BJ (cell line): ENCODE measurements around the gene EMP3. TPM values are rescaled to one million over a fixed set of nuclear protein-coding genes. Genes with fewer than 3 reads are reported as not detected.
"Not testable (repeated sequence)": the region's sequence is repeated elsewhere in the genome, so short reads cannot be mapped to it uniquely, and the experiment has no call there.

Experiments
- CTCF ChIA-PET: fragments of 350-600 bp; formaldehyde crosslinking; extraction: SDS; loops from one replicate; lab custom pipeline; 2021; ENCODE audit warnings: antibody characterized with exemption, inconsistent platforms; lab: Yijun Ruan, JAX
- POLR2A ChIA-PET: fragments of 300-600 bp; sonication (Branson Sonifier 250); formaldehyde crosslinking; extraction: SDS; loops from one replicate; lab custom pipeline; 2021; ENCODE audit warnings: antibody characterized with exemption; lab: Charles Lee
- DNase-seq: peaks from one replicate; pipeline ENCODE4 v3.0.0-alpha.2; 2011; ENCODE audit warnings: low read depth
- H3K27me3 ChIP-seq: 2 replicates; pipeline ENCODE4 v1.6.0; 2011; ENCODE audit warnings: low read length; ENCODE audit not compliant: control insufficient read depth, insufficient read depth
- H3K36me3 ChIP-seq: 2 replicates; pipeline ENCODE4 v1.5.1; 2011; ENCODE audit warnings: low read length; ENCODE audit not compliant: control insufficient read depth, insufficient read depth
- H3K4me3 ChIP-seq: 2 replicates; pipeline ENCODE4 v1.5.1; 2011; ENCODE audit warnings: low read depth, mild to moderate bottlenecking, control low read depth, low read length
- CTCF ChIP-seq: IDR thresholded peaks from 2 replicates; pipeline ENCODE4 v1.5.1; 2011; ENCODE audit warnings: low read depth, mild to moderate bottlenecking, control low read depth, inconsistent platforms, low read length, moderate library complexity; ENCODE audit not compliant: insufficient read depth
- polyA plus RNA-seq: library from polyadenylated mRNA; depleted of rRNA; stranded (reverse); fragments of >200 nt; gene quantifications from 2 replicates; pipeline ENCODE4 v1.2.3, GENCODE V29; 2011

EMP3 gene
- polyA plus RNA-seq, 1 experiment, result 472 TPM

- CTCF ChIA-PET, result no interaction called here
- H3K4me3 ChIP-seq, result no peak overlapping the region
- H3K27me3 ChIP-seq, result 0 out of 2 replicates have a peak, but pooled peaks cover 1% of the 10 kb centered on the region
- no peak for DNase-seq
- H3K36me3 ChIP-seq, result no peaks in the 10 kb centered on the region
- no peak for TF ChIP-seq CTCF
- POLR2A ChIA-PET, result no interaction called here
These were observed 46.0 kb downstream of the EMP3 start for GRCh38 chr19:48371367-48371766.

GRCh38 chr19:48371771-48372170, 46.4 kb downstream of the EMP3 start:
- DNase-seq, CTCF ChIA-PET, H3K36me3 ChIP-seq, H3K27me3 ChIP-seq, POLR2A ChIA-PET, H3K4me3 ChIP-seq: not testable (repeated sequence)

GRCh38 chr19:48372904-48373303, 47.6 kb downstream of the EMP3 start:
- H3K36me3 ChIP-seq, result no peaks in the 10 kb centered on the region
- 0 out of 2 replicates have a peak, but pooled peaks cover 1% of the 10 kb centered on the region for H3K27me3 ChIP-seq
- ChIA-PET CTCF (interaction anchor here (1.0 kb wide), 1 partner anchor 19 kb away, joined by 3 read pairs; the partner anchor contains the start of gene KDELR1), POLR2A (no interaction called here)
- no peak for DNase-seq
- H3K4me3 ChIP-seq, result no peak overlapping the region
- no peak for TF ChIP-seq CTCF

- CTCF ChIA-PET, result interaction anchor here (1.0 kb wide), 1 partner anchor 18 kb away, joined by 3 read pairs; the partner anchor contains the start of gene KDELR1
- DNase-seq, result no peak
- Histone ChIP-seq H3K4me3 (no peak overlapping the region), H3K27me3 (0 out of 2 replicates have a peak, but pooled peaks cover 1% of the 10 kb centered on the region), H3K36me3 (no peaks in the 10 kb centered on the region)
- POLR2A ChIA-PET, result no interaction called here
- no peak for TF ChIP-seq CTCF
These were observed 48.2 kb downstream of the EMP3 start for GRCh38 chr19:48373567-48373966.

- no peak for TF ChIP-seq CTCF
- ChIA-PET POLR2A (no interaction called here), CTCF (no interaction called here)
- Histone ChIP-seq H3K4me3 (no peak overlapping the region), H3K36me3 (peaks cover 5% of the 10 kb centered on the region), H3K27me3 (no peaks in the 10 kb centered on the region)
- no peak for DNase-seq
These were observed 52.8 kb downstream of the EMP3 start for GRCh38 chr19:48378194-48378570.

- Histone ChIP-seq H3K4me3 (no peak overlapping the region), H3K36me3 (peaks cover 10% of the 10 kb centered on the region), H3K27me3 (no peaks in the 10 kb centered on the region)
- ChIA-PET CTCF (interaction anchor here (2.9 kb wide), 1 partner anchor 12 kb away, joined by 15 read pairs; the partner anchor contains the start of gene KDELR1), POLR2A (interaction anchor here (0.7 kb wide), 1 partner anchor 57 kb away, joined by 3 read pairs; a partner anchor contains a TSS)
- DNase-seq, result no peak
- TF ChIP-seq CTCF, result no peak
These were observed 53.7 kb downstream of the EMP3 start for GRCh38 chr19:48379058-48379457.
